CD4-positive, alpha-beta T cell (primary cell): Measurements from ENCODE around the gene SHKBP1. TPM values are rescaled to one million over a fixed set of nuclear protein-coding genes. Genes with fewer than 3 reads are reported as not detected.

Experiments
- ATAC-seq: fragments of 200-7000 bp; cut with Tn5 transposase; one replicate; pipeline ENCODE4 v1.10.0; 2022; ENCODE audit warnings: mild to moderate bottlenecking; ENCODE audit not compliant: poor library complexity
- CTCF ChIA-PET: fragments of 350-600 bp; sonication (Branson Sonifier 250); formaldehyde crosslinking; loops from one replicate; lab custom pipeline; 2021; ENCODE audit warnings: antibody characterized with exemption, inconsistent platforms; lab: Charles Lee
- POLR2A ChIA-PET: fragments of 350-600 bp; sonication (Branson Sonifier 250); formaldehyde crosslinking; loops from one replicate; lab custom pipeline; 2021; ENCODE audit warnings: antibody characterized with exemption, inconsistent platforms; lab: Charles Lee
- DNase-seq, 14 experiments: peaks; one replicate each; pipeline ENCODE4 v3.0.0-alpha.2; 2013 to 2020; ENCODE audit warnings: mixed read lengths in 2 of 14
- H3K27ac ChIP-seq, 2 donors: one replicate each; pipeline versions ENCODE4 v1.5.1 to v1.7.0; 2013; ENCODE audit warnings: low read length in 2 of 2, low read depth in 1 of 2, mild to moderate bottlenecking in 1 of 2
- H3K27me3 ChIP-seq, 2 experiments: 1 replicate in 1 of 2; 2 replicates in 1 of 2; pipeline versions ENCODE4 v1.6.1 to v1.7.0; 2013; ENCODE audit warnings: low read length in 2 of 2, control low read depth in 1 of 2, mild to moderate bottlenecking in 1 of 2, moderate library complexity in 1 of 2; ENCODE audit not compliant: insufficient read depth in 2 of 2, control insufficient read depth in 1 of 2
- H3K36me3 ChIP-seq: one replicate; pipeline ENCODE4 v1.6.1; 2013; ENCODE audit warnings: low read length, control low read depth; ENCODE audit not compliant: insufficient read depth
- H3K4me1 ChIP-seq: one replicate; pipeline ENCODE4 v1.6.1; 2013; ENCODE audit warnings: low read length, control low read depth; ENCODE audit not compliant: insufficient read depth
- H3K4me3 ChIP-seq: one replicate; pipeline ENCODE4 v1.5.1; 2013; ENCODE audit warnings: mild to moderate bottlenecking, low read length, moderate library complexity
- H3K9me3 ChIP-seq, 2 experiments: 1 replicate in 1 of 2; 2 replicates in 1 of 2; pipeline versions ENCODE4 v1.6.1 to v1.7.0; 2013; ENCODE audit warnings: low read length in 2 of 2, mild to moderate bottlenecking in 2 of 2, control low read depth in 1 of 2, moderate library complexity in 1 of 2; ENCODE audit not compliant: control insufficient read depth in 1 of 2, insufficient read depth in 1 of 2
- H3K27ac Mint-ChIP-seq: one replicate; pipeline ENCODE4 v1.8.0; 2020; ENCODE audit warnings: mixed read lengths
- H3K27me3 Mint-ChIP-seq: one replicate; pipeline ENCODE4 v1.8.0; 2021; ENCODE audit warnings: mixed read lengths
- H3K36me3 Mint-ChIP-seq: one replicate; pipeline ENCODE4 v1.8.0; 2021; ENCODE audit warnings: low read depth, mixed read lengths
- H3K4me1 Mint-ChIP-seq: one replicate; pipeline ENCODE4 v1.8.0; 2021; ENCODE audit warnings: low read depth, mixed read lengths
- H3K4me3 Mint-ChIP-seq: one replicate; pipeline ENCODE4 v1.8.0; 2020; ENCODE audit warnings: mild to moderate bottlenecking, mixed read lengths
- H3K9me3 Mint-ChIP-seq: one replicate; pipeline ENCODE4 v1.8.0; 2020; ENCODE audit warnings: mixed read lengths
- intact Hi-C, 2 experiments: fragments of 100-400 bp; cut with DNase I in 1 of 2; cut with micrococcal nuclease in 1 of 2; formaldehyde crosslinking; loops; one replicate each; pipeline versions ENCODE4 v1.15.1 to v1.9.0; 2023 to 2025; cut with DNase I, micrococcal nuclease
- total RNA-seq, 174 experiments: library from RNA in 2 of 174; stranded (reverse) in 2 of 174; gene quantifications; one replicate each; pipeline ENCODE4 v1.2.3 and lab custom pipeline; 2021 to 2026
- TF ChIP-seq, protein P1 (sequence below): fragments of 200-600 bp; IDR thresholded peaks from one replicate; pipeline ENCODE4 v1.8.0; 2022; ENCODE audit warnings: antibody characterized with exemption, mild to moderate bottlenecking

SHKBP1 gene
- total RNA-seq, 2 experiments from 2014 or later, result 82.5 to 92.9 TPM

DNA sequence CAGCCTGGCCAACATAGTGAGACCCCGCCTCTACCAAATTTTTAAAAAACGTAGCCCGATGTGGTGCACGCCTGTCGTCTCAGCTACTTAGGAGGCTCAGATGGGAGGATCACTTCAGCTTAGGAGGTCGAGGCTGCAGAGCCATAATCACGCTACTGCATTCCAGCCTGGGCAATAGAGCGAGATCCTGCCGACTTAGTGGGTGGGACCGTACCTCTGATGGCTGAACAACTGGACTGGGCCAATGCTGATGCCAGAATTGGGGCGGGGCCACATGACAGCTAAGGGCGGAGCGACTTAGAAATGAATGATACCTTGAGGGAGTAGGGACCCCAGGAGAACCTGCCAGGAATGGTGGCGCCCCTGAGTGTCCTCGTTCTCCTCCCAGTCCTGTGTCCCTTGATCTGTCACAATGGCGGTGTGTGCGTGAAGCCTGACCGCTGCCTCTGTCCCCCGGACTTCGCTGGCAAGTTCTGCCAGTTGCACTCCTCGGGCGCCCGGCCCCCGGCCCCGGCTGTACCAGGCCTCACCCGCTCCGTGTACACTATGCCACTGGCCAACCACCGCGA is 28.1 kb downstream of the SHKBP1 start:
- CTCF ChIA-PET, result interaction anchor here (1.0 to 4.0 kb wide), 11 partner anchors 10 to 657 kb away, joined by 3 to 37 read pairs (median 5); no protein-coding TSS in a partner anchor
- Mint-ChIP-seq H3K36me3 (no peaks in the 10 kb centered on the region), H3K4me1 (peaks cover 77% of the 10 kb centered on the region), H3K9me3 (no peaks in the 10 kb centered on the region), H3K27me3 (peaks cover 27% of the 10 kb centered on the region), H3K27ac (peak overlapping the region; percentile 88), H3K4me3 (peak overlapping the region; percentile 88)
- Histone ChIP-seq H3K36me3 (no peaks in the 10 kb centered on the region), H3K27me3 (peaks cover 20 to 21% of the 10 kb centered on the region in 2 experiments), H3K27ac (peak overlapping the region; percentile 64 to 75), H3K4me3 (peak overlapping the region; percentile 66), H3K9me3 (no peaks in the 10 kb centered on the region), H3K4me1 (peaks cover 93% of the 10 kb centered on the region)
- ATAC-seq (no peak), DNase-seq (peak in 3 of 14 experiments; percentile 21 to 65 (median 53))
- TF ChIP-seq, protein P1, sequence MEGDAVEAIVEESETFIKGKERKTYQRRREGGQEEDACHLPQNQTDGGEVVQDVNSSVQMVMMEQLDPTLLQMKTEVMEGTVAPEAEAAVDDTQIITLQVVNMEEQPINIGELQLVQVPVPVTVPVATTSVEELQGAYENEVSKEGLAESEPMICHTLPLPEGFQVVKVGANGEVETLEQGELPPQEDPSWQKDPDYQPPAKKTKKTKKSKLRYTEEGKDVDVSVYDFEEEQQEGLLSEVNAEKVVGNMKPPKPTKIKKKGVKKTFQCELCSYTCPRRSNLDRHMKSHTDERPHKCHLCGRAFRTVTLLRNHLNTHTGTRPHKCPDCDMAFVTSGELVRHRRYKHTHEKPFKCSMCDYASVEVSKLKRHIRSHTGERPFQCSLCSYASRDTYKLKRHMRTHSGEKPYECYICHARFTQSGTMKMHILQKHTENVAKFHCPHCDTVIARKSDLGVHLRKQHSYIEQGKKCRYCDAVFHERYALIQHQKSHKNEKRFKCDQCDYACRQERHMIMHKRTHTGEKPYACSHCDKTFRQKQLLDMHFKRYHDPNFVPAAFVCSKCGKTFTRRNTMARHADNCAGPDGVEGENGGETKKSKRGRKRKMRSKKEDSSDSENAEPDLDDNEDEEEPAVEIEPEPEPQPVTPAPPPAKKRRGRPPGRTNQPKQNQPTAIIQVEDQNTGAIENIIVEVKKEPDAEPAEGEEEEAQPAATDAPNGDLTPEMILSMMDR, result no peak
- POLR2A ChIA-PET, result interaction anchor here (0.6 to 4.0 kb wide), 26 partner anchors 9 to 1169 kb away, joined by 3 to 51 read pairs (median 4); partner anchors contain the start of genes BLVRB, COQ8B, ITPKC and NUMBL
- intact Hi-C loops, result loop anchor here (1.0 to 5.0 kb wide), 7 partner anchors 10 to 317 kb away; partner anchors contain the start of genes BLVRB (in 2 of the 2), SPTBN4 (in 2 of the 2) and AKT2 (in 1 of the 2)

DNA sequence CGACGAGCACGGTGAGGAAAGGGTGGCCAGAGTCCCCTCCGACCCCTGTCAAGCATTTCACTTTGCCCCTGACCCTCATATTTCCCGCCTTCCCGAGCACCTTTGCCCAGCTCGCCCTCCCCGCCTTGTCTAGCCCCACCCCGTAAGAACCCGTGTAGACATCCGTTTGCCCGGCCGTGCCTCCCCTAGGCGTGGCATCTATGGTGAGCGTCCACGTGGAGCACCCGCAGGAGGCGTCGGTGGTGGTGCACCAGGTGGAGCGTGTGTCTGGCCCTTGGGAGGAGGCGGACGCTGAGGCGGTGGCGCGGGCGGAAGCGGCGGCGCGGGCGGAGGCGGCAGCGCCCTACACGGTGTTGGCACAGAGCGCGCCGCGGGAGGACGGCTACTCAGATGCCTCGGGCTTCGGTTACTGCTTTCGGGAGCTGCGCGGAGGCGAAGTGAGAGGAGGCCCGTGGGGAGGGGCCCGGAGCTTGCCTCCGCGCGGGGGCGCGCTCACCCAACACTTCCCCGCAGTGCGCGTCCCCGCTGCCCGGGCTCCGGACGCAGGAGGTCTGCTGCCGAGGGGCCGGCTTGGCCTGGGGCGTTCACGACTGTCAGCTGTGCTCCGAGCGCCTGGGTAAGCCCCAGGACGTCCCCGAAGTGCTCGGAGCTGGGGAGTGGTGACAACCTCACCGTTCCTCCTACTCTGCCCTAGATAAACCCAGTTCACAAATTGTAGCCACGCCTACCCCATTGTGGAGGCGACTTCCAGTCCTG is 28.7 kb downstream of the SHKBP1 start:
- Mint-ChIP-seq H3K27me3 (peaks cover 22% of the 10 kb centered on the region), H3K4me1 (peaks cover 80% of the 10 kb centered on the region), H3K27ac (peak overlapping the region; percentile 88), H3K36me3 (no peaks in the 10 kb centered on the region), H3K9me3 (no peaks in the 10 kb centered on the region), H3K4me3 (peak overlapping the region; percentile 91)
- intact Hi-C loops, result loop anchor here (1.0 to 2.0 kb wide), 2 partner anchors 9 to 29 kb away; no protein-coding TSS in a partner anchor
- H3K9me3 ChIP-seq, result no peaks in the 10 kb centered on the region
- ChIA-PET CTCF (interaction anchor here (0.7 to 4.0 kb wide), 10 partner anchors 10 to 657 kb away, joined by 3 to 34 read pairs (median 5); no protein-coding TSS in a partner anchor), POLR2A (interaction anchor here (0.6 to 4.0 kb wide), 20 partner anchors 9 to 1169 kb away, joined by 3 to 51 read pairs (median 4); partner anchors contain the start of genes BLVRB, COQ8B, ITPKC and NUMBL)
- peak overlapping the region; percentile 64 to 75 for H3K27ac ChIP-seq
- H3K36me3 ChIP-seq, result no peaks in the 10 kb centered on the region
- DNase-seq (peak; percentile 64 to 95 (median 79)), ATAC-seq (peak; percentile 47)
- peaks cover 13 to 15% of the 10 kb centered on the region in 2 experiments for H3K27me3 ChIP-seq
- TF ChIP-seq, protein P1, result peak; percentile 38
- peak overlapping the region; percentile 66 for H3K4me3 ChIP-seq
- H3K4me1 ChIP-seq, result peaks cover 93% of the 10 kb centered on the region
